ENCODE data around the gene GNAQ.

DNA sequence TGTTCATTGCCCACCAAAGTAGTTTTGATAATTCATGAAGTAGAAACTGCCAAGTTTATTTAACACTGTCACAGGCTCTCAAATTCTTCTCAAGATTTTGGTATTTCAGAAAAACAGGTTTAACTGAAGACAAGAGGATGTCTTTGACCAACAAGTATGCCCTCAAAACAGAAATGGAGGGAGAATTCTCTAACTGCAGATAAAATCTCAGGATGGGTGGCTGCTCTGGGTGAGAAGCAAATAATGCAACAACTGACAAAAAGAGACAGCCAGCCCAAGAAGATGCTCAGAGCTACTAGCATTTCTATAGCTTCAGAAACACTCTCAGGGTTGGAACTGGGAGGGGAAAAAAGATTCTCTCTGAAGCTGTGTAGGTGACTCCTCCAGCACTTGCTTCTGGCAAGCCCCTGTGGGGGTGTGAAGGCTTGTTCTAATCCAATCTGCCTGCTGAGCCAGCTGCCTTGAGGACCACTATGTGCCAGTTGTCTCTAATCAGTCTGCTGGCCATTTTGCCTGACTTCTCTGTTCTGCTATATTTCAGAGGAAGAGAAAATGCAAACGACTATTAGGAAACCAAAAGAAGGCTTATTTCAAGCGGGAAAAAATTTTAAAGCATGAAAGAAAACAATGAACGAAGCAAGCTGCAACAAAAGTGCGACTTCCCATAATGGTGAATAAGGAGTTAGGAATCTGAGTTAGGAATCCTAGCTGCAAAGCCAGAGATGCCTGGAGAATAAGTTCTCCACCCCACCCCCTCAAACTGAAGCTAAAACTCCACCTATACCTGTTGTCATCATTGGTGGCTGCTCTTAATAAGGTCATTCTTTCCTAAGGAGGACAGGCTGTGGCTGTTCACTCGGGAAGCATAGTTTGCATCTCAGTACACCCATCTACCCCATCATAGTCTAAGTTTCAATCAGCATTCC lies 147.5 kb downstream of the GNAQ start:
- TF ChIP-seq SP1 (CRISPR knock-in tag; conservative IDR thresholded peaks at IDR 0.05) (no peak), NR2C2 (CRISPR knock-in tag; IDR thresholded peaks at IDR 0.05) (no peak), FOXP1 (CRISPR knock-in tag; IDR thresholded peaks at IDR 0.05; ENCODE audit: borderline replicate concordance) (no peak), CREB1 (CRISPR knock-in tag; IDR thresholded peaks at IDR 0.05) (no peak), CDX4 (CRISPR knock-in tag; IDR thresholded peaks at IDR 0.05; ENCODE audit: borderline replicate concordance) (no peak), ELF4 (CRISPR knock-in tag; IDR thresholded peaks at IDR 0.05; ENCODE audit: low read depth) (no peak), TEAD4 (CRISPR knock-in tag; IDR thresholded peaks at IDR 0.05) (no peak)
- TF ChIP-seq, protein P1, sequence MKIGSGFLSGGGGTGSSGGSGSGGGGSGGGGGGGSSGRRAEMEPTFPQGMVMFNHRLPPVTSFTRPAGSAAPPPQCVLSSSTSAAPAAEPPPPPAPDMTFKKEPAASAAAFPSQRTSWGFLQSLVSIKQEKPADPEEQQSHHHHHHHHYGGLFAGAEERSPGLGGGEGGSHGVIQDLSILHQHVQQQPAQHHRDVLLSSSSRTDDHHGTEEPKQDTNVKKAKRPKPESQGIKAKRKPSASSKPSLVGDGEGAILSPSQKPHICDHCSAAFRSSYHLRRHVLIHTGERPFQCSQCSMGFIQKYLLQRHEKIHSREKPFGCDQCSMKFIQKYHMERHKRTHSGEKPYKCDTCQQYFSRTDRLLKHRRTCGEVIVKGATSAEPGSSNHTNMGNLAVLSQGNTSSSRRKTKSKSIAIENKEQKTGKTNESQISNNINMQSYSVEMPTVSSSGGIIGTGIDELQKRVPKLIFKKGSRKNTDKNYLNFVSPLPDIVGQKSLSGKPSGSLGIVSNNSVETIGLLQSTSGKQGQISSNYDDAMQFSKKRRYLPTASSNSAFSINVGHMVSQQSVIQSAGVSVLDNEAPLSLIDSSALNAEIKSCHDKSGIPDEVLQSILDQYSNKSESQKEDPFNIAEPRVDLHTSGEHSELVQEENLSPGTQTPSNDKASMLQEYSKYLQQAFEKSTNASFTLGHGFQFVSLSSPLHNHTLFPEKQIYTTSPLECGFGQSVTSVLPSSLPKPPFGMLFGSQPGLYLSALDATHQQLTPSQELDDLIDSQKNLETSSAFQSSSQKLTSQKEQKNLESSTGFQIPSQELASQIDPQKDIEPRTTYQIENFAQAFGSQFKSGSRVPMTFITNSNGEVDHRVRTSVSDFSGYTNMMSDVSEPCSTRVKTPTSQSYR (CRISPR knock-in tag; IDR thresholded peaks at IDR 0.05), result no peak
- TF ChIP-seq, protein P2, sequence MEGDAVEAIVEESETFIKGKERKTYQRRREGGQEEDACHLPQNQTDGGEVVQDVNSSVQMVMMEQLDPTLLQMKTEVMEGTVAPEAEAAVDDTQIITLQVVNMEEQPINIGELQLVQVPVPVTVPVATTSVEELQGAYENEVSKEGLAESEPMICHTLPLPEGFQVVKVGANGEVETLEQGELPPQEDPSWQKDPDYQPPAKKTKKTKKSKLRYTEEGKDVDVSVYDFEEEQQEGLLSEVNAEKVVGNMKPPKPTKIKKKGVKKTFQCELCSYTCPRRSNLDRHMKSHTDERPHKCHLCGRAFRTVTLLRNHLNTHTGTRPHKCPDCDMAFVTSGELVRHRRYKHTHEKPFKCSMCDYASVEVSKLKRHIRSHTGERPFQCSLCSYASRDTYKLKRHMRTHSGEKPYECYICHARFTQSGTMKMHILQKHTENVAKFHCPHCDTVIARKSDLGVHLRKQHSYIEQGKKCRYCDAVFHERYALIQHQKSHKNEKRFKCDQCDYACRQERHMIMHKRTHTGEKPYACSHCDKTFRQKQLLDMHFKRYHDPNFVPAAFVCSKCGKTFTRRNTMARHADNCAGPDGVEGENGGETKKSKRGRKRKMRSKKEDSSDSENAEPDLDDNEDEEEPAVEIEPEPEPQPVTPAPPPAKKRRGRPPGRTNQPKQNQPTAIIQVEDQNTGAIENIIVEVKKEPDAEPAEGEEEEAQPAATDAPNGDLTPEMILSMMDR (IDR thresholded peaks at IDR 0.05), result no peak

All from WTC11 (cell line).